ENCODE measurements around the gene AKT3. TPM values are rescaled to one million over a fixed set of nuclear protein-coding genes. Genes with fewer than 3 reads are reported as not detected.

The AKT3 gene
- total RNA-seq, 3 donors from 2014 or later (not counting 1 experiment from before 2014, with no cell fraction given), result 135 to 157 (median 136) TPM

- no peak for TF ChIP-seq CTCF (IDR thresholded peaks at IDR 0.05)
- ATAC-seq (no peak), DNase-seq (no peak)
- no peaks in the 10 kb centered on the region for H3K9me3 Mint-ChIP-seq
- Histone ChIP-seq H3K27me3 (ENCODE audit: control insufficient read depth, insufficient read depth, low read length) (no peaks in the 10 kb centered on the region), H3K9me3 (ENCODE audit: control insufficient read depth, insufficient read depth, low read length) (peaks cover 6% of the 10 kb centered on the region), H3K36me3 (ENCODE audit: control insufficient read depth, insufficient read depth, low read length) (peaks cover 2% of the 10 kb centered on the region), H3K4me1 (ENCODE audit: control insufficient read depth, insufficient read depth, low read length) (peaks cover 23% of the 10 kb centered on the region), H3K27ac (ENCODE audit: low read length) (peak overlapping the region; percentile 47), H3K4me3 (ENCODE audit: low read length) (no peak overlapping the region)
- no peaks in the 10 kb centered on the region for H3K27me3 Mint-ChIP-seq (ENCODE audit: low read depth in 2 of 2)
- no peak overlapping the region for H3K27ac Mint-ChIP-seq
- 76% methylated on average over 4 of the region's 4 CpGs for WGBS (ENCODE audit: insufficient coverage)
- H3K4me1 Mint-ChIP-seq, result peaks cover 48 to 73% of the 10 kb centered on the region in 2 donors
- no peak overlapping the region for H3K4me3 Mint-ChIP-seq
- intact Hi-C loops (cut with micrococcal nuclease), result no loop called here
- no peaks in the 10 kb centered on the region for H3K36me3 Mint-ChIP-seq
These were observed 122.4 kb downstream of the AKT3 start for GRCh38 chr1:243727503-243728203.

- Mint-ChIP-seq H3K4me1 (peaks cover 41 to 71% of the 10 kb centered on the region in 2 donors), H3K27me3 (ENCODE audit: low read depth in 2 of 2) (no peaks in the 10 kb centered on the region), H3K4me3 (no peak overlapping the region), H3K9me3 (no peaks in the 10 kb centered on the region), H3K36me3 (no peaks in the 10 kb centered on the region), H3K27ac (peak overlapping the region in 1 of 2 donors; percentile 72)
- peaks cover 20% of the 10 kb centered on the region for H3K4me1 ChIP-seq (ENCODE audit: control insufficient read depth, insufficient read depth, low read length)
- H3K27me3 ChIP-seq (ENCODE audit: control insufficient read depth, insufficient read depth, low read length), result no peaks in the 10 kb centered on the region
- peaks cover 2% of the 10 kb centered on the region for H3K36me3 ChIP-seq (ENCODE audit: control insufficient read depth, insufficient read depth, low read length)
- intact Hi-C loops (cut with micrococcal nuclease), result no loop called here
- no peak for DNase-seq
- peak overlapping the region; percentile 47 for H3K27ac ChIP-seq (ENCODE audit: low read length)
- ATAC-seq, result no peak
- peaks cover 6% of the 10 kb centered on the region for H3K9me3 ChIP-seq (ENCODE audit: control insufficient read depth, insufficient read depth, low read length)
- 100% methylated on average over 1 of the region's 2 CpGs for WGBS (ENCODE audit: insufficient coverage)
- no peak overlapping the region for H3K4me3 ChIP-seq (ENCODE audit: low read length)
- TF ChIP-seq CTCF (IDR thresholded peaks at IDR 0.05), result no peak
These were observed 123.1 kb downstream of the AKT3 start for GRCh38 chr1:243726806-243727502.

GRCh38 chr1:243725846-243726245, 124.2 kb downstream of the AKT3 start:
- 100% methylated on average over 3 of the region's 3 CpGs for WGBS (ENCODE audit: insufficient coverage)
- H3K36me3 Mint-ChIP-seq, result no peaks in the 10 kb centered on the region
- H3K27ac Mint-ChIP-seq, result peak overlapping the region; percentile 47 to 72
- Histone ChIP-seq H3K27me3 (ENCODE audit: control insufficient read depth, insufficient read depth, low read length) (no peaks in the 10 kb centered on the region), H3K36me3 (ENCODE audit: control insufficient read depth, insufficient read depth, low read length) (peaks cover 2% of the 10 kb centered on the region), H3K4me1 (ENCODE audit: control insufficient read depth, insufficient read depth, low read length) (peaks cover 15% of the 10 kb centered on the region), H3K9me3 (ENCODE audit: control insufficient read depth, insufficient read depth, low read length) (peaks cover 6% of the 10 kb centered on the region), H3K27ac (ENCODE audit: low read length) (no peak overlapping the region), H3K4me3 (ENCODE audit: low read length) (no peak overlapping the region)
- H3K27me3 Mint-ChIP-seq (ENCODE audit: low read depth in 2 of 2), result no peaks in the 10 kb centered on the region
- H3K9me3 Mint-ChIP-seq, result no peaks in the 10 kb centered on the region
- ATAC-seq (no peak), DNase-seq (no peak)
- H3K4me3 Mint-ChIP-seq, result no peak overlapping the region
- intact Hi-C loops (cut with micrococcal nuclease), result no loop called here
- TF ChIP-seq CTCF (IDR thresholded peaks at IDR 0.05), result no peak
- peaks cover 36 to 64% of the 10 kb centered on the region in 2 donors for H3K4me1 Mint-ChIP-seq
